Keratinocyte (primary cell): ENCODE measurements around the gene AOAH. TPM values are rescaled to one million over a fixed set of nuclear protein-coding genes. Genes with fewer than 3 reads are reported as not detected.

Source experiments
- DNase-seq: peaks from one replicate; pipeline ENCODE4 v3.0.0-alpha.2; 2011; ENCODE audit warnings: low read depth, missing footprints, low spot score
- FAIRE-seq: peaks from 2 replicates; lab custom pipeline; 2011; peaks lifted over from hg19 to GRCh38; lab: Jason Lieb, UNC
- H2AFZ ChIP-seq: 2 replicates; pipeline ENCODE4 v1.6.0; 2012; ENCODE audit warnings: low read length, control low read depth, inconsistent platforms; ENCODE audit not compliant: control insufficient read depth
- H3K27ac ChIP-seq: 2 replicates; pipeline ENCODE4 v1.5.1; 2011; ENCODE audit warnings: low read length; ENCODE audit not compliant: control insufficient read depth, insufficient read depth
- H3K27me3 ChIP-seq: 3 replicates; pipeline ENCODE4 v1.6.0; 2011; ENCODE audit warnings: low read length; ENCODE audit not compliant: control insufficient read depth, insufficient read depth; ENCODE audit errors: extremely low read depth
- H3K36me3 ChIP-seq, 2 experiments: 2 replicates in 1 of 2; 3 replicates in 1 of 2; pipeline ENCODE4 v1.5.1; 2011; ENCODE audit warnings: low read length in 2 of 2, mild to moderate bottlenecking in 1 of 2; ENCODE audit not compliant: control insufficient read depth in 2 of 2, insufficient read depth in 2 of 2; ENCODE audit errors: extremely low read depth in 1 of 2
- H3K4me1 ChIP-seq: 3 replicates; pipeline ENCODE4 v1.5.1; 2011; ENCODE audit warnings: low read length; ENCODE audit not compliant: control insufficient read depth, insufficient read depth; ENCODE audit errors: extremely low read depth
- H3K4me2 ChIP-seq: 3 replicates; pipeline ENCODE4 v1.6.0; 2011; ENCODE audit warnings: low read depth, low read length; ENCODE audit not compliant: control insufficient read depth, insufficient read depth; ENCODE audit errors: extremely low read depth
- H3K4me3 ChIP-seq, 3 experiments: fragments of 200-600 bp in 1 of 3; sonication (generic) in 1 of 3; 2 replicates in 2 of 3; 3 replicates in 1 of 3; pipeline ENCODE4 v1.5.1; 2011 to 2016; ENCODE audit warnings: low read length in 3 of 3, mild to moderate bottlenecking in 3 of 3, control low read depth in 2 of 3, inconsistent platforms in 1 of 3, low read depth in 1 of 3, mixed read lengths in 1 of 3, mixed run types in 1 of 3, moderate library complexity in 1 of 3; ENCODE audit not compliant: control insufficient read depth in 2 of 3, insufficient read depth in 2 of 3; ENCODE audit errors: extremely low read depth in 1 of 3
- H3K79me2 ChIP-seq: 2 replicates; pipeline ENCODE4 v1.6.0; 2012; ENCODE audit warnings: low read length; ENCODE audit not compliant: control insufficient read depth, insufficient read depth
- H3K9ac ChIP-seq: 3 replicates; pipeline ENCODE4 v1.6.0; 2011; ENCODE audit warnings: low read length; ENCODE audit not compliant: control insufficient read depth, insufficient read depth; ENCODE audit errors: extremely low read depth
- H3K9me1 ChIP-seq: 3 replicates; pipeline ENCODE4 v1.6.0; 2011; ENCODE audit warnings: low read length; ENCODE audit not compliant: control insufficient read depth, insufficient read depth; ENCODE audit errors: extremely low read depth
- H3K9me3 ChIP-seq: 2 replicates; pipeline ENCODE4 v1.5.1; 2012; ENCODE audit warnings: low read depth, low read length; ENCODE audit not compliant: control insufficient read depth
- H4K20me1 ChIP-seq: 3 replicates; pipeline ENCODE4 v1.6.0; 2011; ENCODE audit warnings: low read length; ENCODE audit not compliant: control insufficient read depth, insufficient read depth; ENCODE audit errors: extremely low read depth
- CTCF ChIP-seq, 3 experiments: IDR thresholded peaks in 1 of 3; conservative IDR thresholded peaks in 1 of 3; optimal IDR thresholded peaks in 1 of 3; 2 replicates in 2 of 3; 3 replicates in 1 of 3; pipeline versions ENCODE3 to v1.5.1; 2011; ENCODE audit warnings: low read length in 3 of 3, mild to moderate bottlenecking in 3 of 3, moderate library complexity in 2 of 3, control low read depth in 1 of 3, inconsistent platforms in 1 of 3; ENCODE audit not compliant: insufficient read depth in 2 of 3; ENCODE audit errors: extremely low read depth in 1 of 3
- EZH2 ChIP-seq: IDR thresholded peaks from one replicate; pipeline ENCODE4 v1.6.1; 2012; ENCODE audit warnings: inconsistent platforms, mild to moderate bottlenecking, low read length, moderate library complexity
- dilution Hi-C: fragments of 300-500 bp; cut with MboI; formaldehyde crosslinking; loops from one replicate; pipeline ENCODE4 v1.7.0; 2020; ENCODE audit warnings: low sequenced_read_pairs; ENCODE audit not compliant: extremely low pct_ligation_motif_present
- polyA plus RNA-seq, 5 experiments: library from polyadenylated mRNA; depleted of rRNA in 3 of 5; stranded (reverse) in 3 of 5; stranded (forward) in 1 of 5; unstranded in 1 of 5; fragments of >200 nt; gene quantifications; 1 replicate in 1 of 5; 2 replicates in 3 of 5; 3 replicates in 1 of 5; pipeline versions ENCODE4 v1.2.1 to v1.2.3, GENCODE V29; 2011 to 2012; ENCODE audit warnings: missing spikeins in 2 of 5, low read depth in 1 of 5, low replicate concordance in 1 of 5

Gene AOAH
- polyA plus RNA-seq, 1 donor (not counting 4 experiments of a cell fraction or from before 2014, with no cell fraction given): 0.43 TPM

- no peak for FAIRE-seq
- H3K9ac ChIP-seq: no peak overlapping the region
- H2AFZ ChIP-seq: no peak overlapping the region
- H3K36me3 ChIP-seq: no peaks in the 10 kb centered on the region
- no peaks in the 10 kb centered on the region for H3K9me1 ChIP-seq
- DNase-seq: no peak
- dilution Hi-C loops: loop anchor here (25.0 kb wide), 2 partner anchors 187 to 737 kb away; no protein-coding TSS in a partner anchor
- H3K79me2 ChIP-seq: no peaks in the 10 kb centered on the region
- H3K27ac ChIP-seq: no peak overlapping the region
- H3K4me3 ChIP-seq: no peak overlapping the region
- H3K4me2 ChIP-seq: no peak overlapping the region
- TF ChIP-seq CTCF (optimal IDR thresholded peaks at IDR 0.05 in 1 of 3, IDR thresholded peaks at IDR 0.05 in 1 of 3, conservative IDR thresholded peaks at IDR 0.05 in 1 of 3; ENCODE audit: extremely low read depth in 1 of 3, insufficient read depth in 2 of 3, low read length in 3 of 3): no peak
- no peak for TF ChIP-seq EZH2
- H3K9me3 ChIP-seq: no peaks in the 10 kb centered on the region
- no peaks in the 10 kb centered on the region for H3K27me3 ChIP-seq
- H3K4me1 ChIP-seq: peaks cover 17% of the 10 kb centered on the region
- H4K20me1 ChIP-seq: no peaks in the 10 kb centered on the region
These were observed 248.9 kb downstream of the AOAH start for GRCh38 chr7:36475381-36475780.

- dilution Hi-C loops: loop anchor here (25.0 kb wide), 2 partner anchors 187 to 737 kb away; no protein-coding TSS in a partner anchor
- no peak overlapping the region for H3K4me3 ChIP-seq
These were observed 249.3 kb downstream of the AOAH start for GRCh38 chr7:36475011-36475342.

More at GRCh38 chr7:36475011-36475342, 249.3 kb downstream of the AOAH start:
- no peak for FAIRE-seq
- H3K9me1 ChIP-seq: no peaks in the 10 kb centered on the region
- H4K20me1 ChIP-seq: no peaks in the 10 kb centered on the region
- no peak overlapping the region for H3K27ac ChIP-seq
- H3K4me1 ChIP-seq: peaks cover 17% of the 10 kb centered on the region
- H2AFZ ChIP-seq: no peak overlapping the region
- no peak overlapping the region for H3K9ac ChIP-seq
- no peaks in the 10 kb centered on the region for H3K9me3 ChIP-seq
- H3K4me2 ChIP-seq: no peak overlapping the region
- no peaks in the 10 kb centered on the region for H3K27me3 ChIP-seq
- H3K79me2 ChIP-seq: no peaks in the 10 kb centered on the region
- no peak for DNase-seq
- H3K36me3 ChIP-seq: no peaks in the 10 kb centered on the region
- TF ChIP-seq CTCF (optimal IDR thresholded peaks at IDR 0.05 in 1 of 3, IDR thresholded peaks at IDR 0.05 in 1 of 3, conservative IDR thresholded peaks at IDR 0.05 in 1 of 3; ENCODE audit: extremely low read depth in 1 of 3, insufficient read depth in 2 of 3, low read length in 3 of 3): no peak
- no peak for TF ChIP-seq EZH2
